HepG2 (cell line): Measurements from ENCODE around the gene ABCC9. TPM values are rescaled to one million over a fixed set of nuclear protein-coding genes. Genes with fewer than 3 reads are reported as not detected.
"Not testable (repeated sequence)": the region's sequence is repeated elsewhere in the genome, so short reads cannot be mapped to it uniquely, and the experiment has no call there.

Source experiments
- ATAC-seq: fragments of 200-7000 bp; cut with Tn5 transposase; 3 replicates; pipeline ENCODE4 v1.9.1; 2020; ENCODE audit warnings: mild to moderate bottlenecking, moderate library complexity
- BruUV-seq: library from RNA; stranded (reverse); fragments of 400-500 nt; replicated peaks from 2 replicates; lab custom pipeline; 2021; lab: Mats Ljungman, UMichigan
- CTCF ChIA-PET: fragments of 300-600 bp; formaldehyde crosslinking; extraction: SDS; loops from one replicate; lab custom pipeline; 2021; ENCODE audit warnings: low total read pairs, inconsistent platforms, low intra/inter-chr PET ratio; lab: Yijun Ruan, JAX
- POLR2A ChIA-PET: fragments of 350-600 bp; sonication (Branson Sonifier 250); formaldehyde crosslinking; loops from one replicate; lab custom pipeline; 2020; ENCODE audit warnings: antibody characterized with exemption, inconsistent platforms; lab: Yijun Ruan, JAX
- DNase-seq: peaks from one replicate; pipeline ENCODE4 v3.0.0-alpha.2; 2015; ENCODE audit warnings: low spot score
- FAIRE-seq: peaks from 3 replicates; lab custom pipeline; 2011; peaks lifted over from hg19 to GRCh38; lab: Jason Lieb, UNC
- H2AFZ ChIP-seq: one replicate; pipeline ENCODE4 v1.6.1; 2011; ENCODE audit warnings: low read length, inconsistent platforms
- H3K27ac ChIP-seq: fragments of 300-600 bp; 3 replicates; pipeline ENCODE4 v1.8.0; 2011; ENCODE audit warnings: mixed run types, mild to moderate bottlenecking, mixed read lengths, low read length, inconsistent platforms; ENCODE audit not compliant: insufficient read depth; ENCODE audit errors: extremely low read length
- H3K27me3 ChIP-seq, 2 experiments: fragments of 200-600 bp in 1 of 2; 2 replicates in 1 of 2; 3 replicates in 1 of 2; pipeline versions ENCODE4 v1.6.0 to v1.8.0; 2011; ENCODE audit warnings: low read length in 2 of 2, mild to moderate bottlenecking in 2 of 2, moderate library complexity in 2 of 2, inconsistent platforms in 1 of 2; ENCODE audit not compliant: insufficient read depth in 2 of 2, control insufficient read depth in 1 of 2
- H3K36me3 ChIP-seq, 2 experiments: fragments of 200-600 bp in 1 of 2; replicated peaks in 1 of 2; 2 replicates in 1 of 2; 3 replicates in 1 of 2; pipeline versions ENCODE4 v1.5.1 to v1.8.0; 2011; ENCODE audit warnings: low read length in 2 of 2, inconsistent platforms in 1 of 2; ENCODE audit not compliant: insufficient read depth in 2 of 2, control insufficient read depth in 1 of 2
- H3K4me1 ChIP-seq: 2 replicates; pipeline ENCODE4 v1.5.1; 2012; ENCODE audit warnings: low read length, inconsistent platforms; ENCODE audit not compliant: insufficient read depth
- H3K4me2 ChIP-seq: 2 replicates; pipeline ENCODE4 v1.6.0; 2011; ENCODE audit warnings: low read depth, low read length, inconsistent platforms
- H3K4me3 ChIP-seq, 3 experiments: fragments of 200-600 bp in 1 of 3; sonication (generic), shearing (Covaris generic) in 1 of 3; replicated peaks in 1 of 3; 2 replicates each; pipeline ENCODE4 v1.5.1; 2011 to 2016; ENCODE audit warnings: low read length in 3 of 3, inconsistent platforms in 2 of 3, low read depth in 2 of 3, mild to moderate bottlenecking in 2 of 3, control low read depth in 1 of 3, mixed read lengths in 1 of 3; ENCODE audit not compliant: insufficient read depth in 1 of 3
- H3K79me2 ChIP-seq: one replicate; pipeline ENCODE4 v1.6.1; 2011; ENCODE audit warnings: low read length, inconsistent platforms; ENCODE audit not compliant: insufficient read depth
- H3K9ac ChIP-seq: 2 replicates; pipeline ENCODE4 v1.6.0; 2011; ENCODE audit warnings: mild to moderate bottlenecking, low read depth, low read length, inconsistent platforms; ENCODE audit not compliant: insufficient read depth
- H3K9me3 ChIP-seq: 2 replicates; pipeline ENCODE4 v1.5.1; 2012; ENCODE audit warnings: mild to moderate bottlenecking, low read length
- H4K20me1 ChIP-seq: 2 replicates; pipeline ENCODE4 v1.6.0; 2011; ENCODE audit warnings: inconsistent platforms, mild to moderate bottlenecking, low read length, moderate library complexity; ENCODE audit not compliant: insufficient read depth
- CEBPB ChIP-seq: IDR thresholded peaks from 2 replicates; pipeline ENCODE4 v1.6.1; 2011; ENCODE audit warnings: low read depth, low read length, improper control_type of control experiment, borderline replicate concordance
- CREB1 ChIP-seq, 2 experiments: fragments of 450-650 bp in 1 of 2; IDR thresholded peaks; 2 replicates each; pipeline ENCODE4 v1.6.1; 2016 to 2017; ENCODE audit warnings: control low read depth in 1 of 2, mild to moderate bottlenecking in 1 of 2, missing compliant biosample characterization in 1 of 2, missing genetic modification characterization in 1 of 2
- KDM6A ChIP-seq: IDR thresholded peaks from 2 replicates; pipeline ENCODE4 v1.6.1; 2016; ENCODE audit warnings: low read depth
- MTF1 ChIP-seq: sonication (generic); formaldehyde crosslinking; IDR thresholded peaks from 2 replicates; pipeline ENCODE4 v1.5.0; 2020; ENCODE audit warnings: missing genetic modification reagents
- TAF1 ChIP-seq: sonication (generic); formaldehyde crosslinking; IDR thresholded peaks from 2 replicates; pipeline ENCODE4 v1.4.0; 2020; ENCODE audit warnings: missing genetic modification reagents
- TCF7L2 ChIP-seq: IDR thresholded peaks from 2 replicates; pipeline ENCODE4 v1.6.1; 2011; ENCODE audit warnings: mild to moderate bottlenecking, low read depth, low read length, moderate library complexity
- ZBTB26 ChIP-seq: IDR thresholded peaks from 2 replicates; pipeline ENCODE4 v1.6.1; 2016; ENCODE audit warnings: missing compliant biosample characterization, missing genetic modification reagents, borderline replicate concordance
- ZNF232 ChIP-seq: sonication (generic); formaldehyde crosslinking; IDR thresholded peaks from 2 replicates; pipeline ENCODE4 v1.4.0; 2020; ENCODE audit warnings: missing genetic modification reagents, borderline replicate concordance
- WGBS: methylation state at CpG from one replicate; pipeline ENCODE4 v1.1.6; 2017; ENCODE audit warnings: low lambda C conversion rate; 5-methylcytosine and 5-hydroxymethylcytosine counted together
- in situ Hi-C: cut with HindIII; loops from 2 replicates; pipeline ENCODE4 v1.10.0; 2017; ENCODE audit warnings: low pct_unique_long_range_greater_than_20kb; ENCODE audit not compliant: extremely low pct_ligation_motif_present
- intact Hi-C: fragments of 100-400 bp; cut with micrococcal nuclease; formaldehyde crosslinking; loops from one replicate; pipeline ENCODE4 v1.10.0; 2022; ENCODE audit not compliant: unreplicated experiment
- polyA plus RNA-seq, 8 experiments: library from polyadenylated mRNA; depleted of rRNA in 3 of 8; stranded (reverse) in 7 of 8; unstranded in 1 of 8; fragments of >200 nt; fragmentation: Illumina TruSeq in 4 of 8; extraction: Trizol in 4 of 8; gene quantifications; 2 replicates each; pipeline versions ENCODE4 v1.2.1 to v1.2.3, GENCODE V29; 2011 to 2016; ENCODE audit warnings: low read depth in 4 of 8, missing spikeins in 1 of 8, mixed read lengths in 1 of 8; ENCODE audit not compliant: insufficient read depth in 1 of 8
- total RNA-seq, 5 experiments: library from RNA; depleted of rRNA; stranded (reverse); fragments of >200 nt; fragmentation: Illumina TruSeq; extraction: Trizol; gene quantifications; 2 replicates each; pipeline ENCODE4 v1.2.3, GENCODE V29; 2016; ENCODE audit warnings: low read depth in 1 of 5
- TF ChIP-seq, protein P1 (sequence below): sonication (generic); formaldehyde crosslinking; IDR thresholded peaks from 2 replicates; pipeline ENCODE4 v1.4.0; 2020; ENCODE audit warnings: missing genetic modification reagents; ENCODE audit errors: not compliant biosample characterization

Gene ABCC9
- total and polyA plus RNA-seq, 2 of the 13 experiments (the other 11 are each of a cell fraction or from before 2014, with no cell fraction given): not detected

GRCh38 chr12:21786041-21786531 lies 155.1 kb downstream of the ABCC9 start:
- no peaks in the 10 kb centered on the region for H3K9me3 ChIP-seq
- no peaks in the 10 kb centered on the region for H3K79me2 ChIP-seq
- H3K9ac ChIP-seq: no peak overlapping the region
- no peak overlapping the region for H2AFZ ChIP-seq
- H4K20me1 ChIP-seq: no peaks in the 10 kb centered on the region
- POLR2A ChIA-PET: no interaction called here
- no peaks in the 10 kb centered on the region; a peak in 1 of 5 replicates for H3K27me3 ChIP-seq
- FAIRE-seq (no peak), DNase-seq (no peak), ATAC-seq (no peak)
- WGBS: 38% methylated on average over 3 of the region's 3 CpGs
- H3K4me2 ChIP-seq: no peak overlapping the region
- no peaks in the 10 kb centered on the region for H3K36me3 ChIP-seq
- in situ Hi-C loops: no loop called here
- H3K4me3 ChIP-seq: no peak overlapping the region
- no TSS peak for BruUV-seq
- TF ChIP-seq MTF1 (CRISPR knock-in tag) (no peak), KDM6A (CRISPR knock-in tag) (no peak), TCF7L2 (no peak), ZNF232 (CRISPR knock-in tag) (no peak), CREB1 (IDR thresholded peaks at IDR 0.05) (no peak), CREB1 (CRISPR knock-in tag; IDR thresholded peaks at IDR 0.05) (no peak), CEBPB (no peak), TAF1 (CRISPR knock-in tag) (no peak), ZBTB26 (CRISPR knock-in tag) (no peak)
- TF ChIP-seq, protein P1, sequence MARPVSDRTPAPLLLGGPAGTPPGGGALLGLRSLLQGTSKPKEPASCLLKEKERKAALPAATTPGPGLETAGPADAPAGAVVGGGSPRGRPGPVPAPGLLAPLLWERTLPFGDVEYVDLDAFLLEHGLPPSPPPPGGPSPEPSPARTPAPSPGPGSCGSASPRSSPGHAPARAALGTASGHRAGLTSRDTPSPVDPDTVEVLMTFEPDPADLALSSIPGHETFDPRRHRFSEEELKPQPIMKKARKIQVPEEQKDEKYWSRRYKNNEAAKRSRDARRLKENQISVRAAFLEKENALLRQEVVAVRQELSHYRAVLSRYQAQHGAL (CRISPR knock-in tag): no peak
- CTCF ChIA-PET: no interaction called here
- intact Hi-C loops: no loop called here
- no peak overlapping the region for H3K27ac ChIP-seq
- H3K4me1 ChIP-seq: no peaks in the 10 kb centered on the region

- intact Hi-C loops, H3K27ac ChIP-seq, H2AFZ ChIP-seq, FAIRE-seq, in situ Hi-C loops, H3K9me3 ChIP-seq, H3K4me3 ChIP-seq, H3K79me2 ChIP-seq, CTCF ChIA-PET, H3K4me1 ChIP-seq, H3K36me3 ChIP-seq, DNase-seq, H3K4me2 ChIP-seq, H4K20me1 ChIP-seq, ATAC-seq, H3K9ac ChIP-seq, BruUV-seq, H3K27me3 ChIP-seq, POLR2A ChIA-PET: not testable (repeated sequence)
- WGBS: 31% methylated on average over 3 of the region's 3 CpGs
These were observed 158.5 kb downstream of the ABCC9 start for GRCh38 chr12:21782723-21783122.
